Measurements from ENCODE around the gene DNAAF1.

DNAAF1 gene

DNA sequence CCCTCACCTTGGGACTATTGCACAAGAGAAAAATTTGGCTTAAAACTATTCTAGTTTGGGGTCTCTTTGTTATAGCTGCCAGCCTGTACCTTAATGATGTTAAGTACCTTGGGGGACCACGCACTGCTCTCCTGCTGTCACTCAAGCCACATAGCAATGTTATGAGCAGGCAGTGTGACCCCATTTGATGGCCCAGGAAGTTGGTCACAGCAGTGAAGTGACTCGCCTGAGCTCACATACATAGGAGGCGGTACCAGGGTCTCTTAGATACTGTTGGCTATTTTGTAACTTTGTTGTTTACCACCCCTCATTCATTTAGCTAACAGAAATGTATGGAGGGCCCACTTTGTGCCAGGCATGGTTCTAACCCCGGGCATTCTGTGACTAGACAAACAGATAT is 78.3 kb downstream of the DNAAF1 start:
- no peaks in the 10 kb centered on the region for H3K27me3 ChIP-seq (ENCODE audit: insufficient read depth, poor library complexity, severe bottlenecking)
- no peaks in the 10 kb centered on the region for H3K9me3 ChIP-seq (ENCODE audit: severe bottlenecking)
- no peak for ATAC-seq (ENCODE audit: low read depth)
- no peak overlapping the region for H3K27ac ChIP-seq (ENCODE audit: poor library complexity, severe bottlenecking)
- H3K36me3 ChIP-seq (ENCODE audit: low read depth): no peaks in the 10 kb centered on the region
- no peak overlapping the region for H3K4me3 ChIP-seq (ENCODE audit: severe bottlenecking)
- no peaks in the 10 kb centered on the region for H3K4me1 ChIP-seq (ENCODE audit: insufficient read depth, poor library complexity, severe bottlenecking)
- DNase-seq (ENCODE audit: low spot score): no peak
- TF ChIP-seq, protein P1, sequence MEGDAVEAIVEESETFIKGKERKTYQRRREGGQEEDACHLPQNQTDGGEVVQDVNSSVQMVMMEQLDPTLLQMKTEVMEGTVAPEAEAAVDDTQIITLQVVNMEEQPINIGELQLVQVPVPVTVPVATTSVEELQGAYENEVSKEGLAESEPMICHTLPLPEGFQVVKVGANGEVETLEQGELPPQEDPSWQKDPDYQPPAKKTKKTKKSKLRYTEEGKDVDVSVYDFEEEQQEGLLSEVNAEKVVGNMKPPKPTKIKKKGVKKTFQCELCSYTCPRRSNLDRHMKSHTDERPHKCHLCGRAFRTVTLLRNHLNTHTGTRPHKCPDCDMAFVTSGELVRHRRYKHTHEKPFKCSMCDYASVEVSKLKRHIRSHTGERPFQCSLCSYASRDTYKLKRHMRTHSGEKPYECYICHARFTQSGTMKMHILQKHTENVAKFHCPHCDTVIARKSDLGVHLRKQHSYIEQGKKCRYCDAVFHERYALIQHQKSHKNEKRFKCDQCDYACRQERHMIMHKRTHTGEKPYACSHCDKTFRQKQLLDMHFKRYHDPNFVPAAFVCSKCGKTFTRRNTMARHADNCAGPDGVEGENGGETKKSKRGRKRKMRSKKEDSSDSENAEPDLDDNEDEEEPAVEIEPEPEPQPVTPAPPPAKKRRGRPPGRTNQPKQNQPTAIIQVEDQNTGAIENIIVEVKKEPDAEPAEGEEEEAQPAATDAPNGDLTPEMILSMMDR (IDR thresholded peaks at IDR 0.05; ENCODE audit: poor library complexity, severe bottlenecking): no peak

DNA sequence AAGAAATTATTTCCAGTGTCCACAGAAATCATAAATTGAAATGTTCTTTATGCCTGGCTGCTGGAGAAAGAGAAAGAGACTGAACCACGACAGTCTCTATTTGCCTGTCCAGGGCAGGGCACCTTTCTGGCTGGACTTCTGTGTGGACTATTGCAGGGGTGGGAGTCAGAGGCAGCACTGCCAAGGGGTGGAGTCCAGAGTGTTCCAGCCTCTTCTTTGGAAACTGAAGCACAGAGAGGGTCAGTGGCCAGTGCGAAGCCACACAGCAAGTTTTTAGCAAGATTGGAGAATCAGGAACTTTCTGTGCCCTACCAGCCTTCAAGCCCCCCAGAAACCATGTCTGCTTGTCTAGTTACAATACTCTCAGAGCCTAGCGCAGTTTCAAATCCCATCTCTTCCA is 79.4 kb downstream of the DNAAF1 start:
- no peaks in the 10 kb centered on the region for H3K9me3 ChIP-seq (ENCODE audit: severe bottlenecking)
- H3K36me3 ChIP-seq (ENCODE audit: low read depth): no peaks in the 10 kb centered on the region
- no peaks in the 10 kb centered on the region for H3K27me3 ChIP-seq (ENCODE audit: insufficient read depth, poor library complexity, severe bottlenecking)
- TF ChIP-seq, protein P1 (IDR thresholded peaks at IDR 0.05; ENCODE audit: poor library complexity, severe bottlenecking): no peak
- H3K27ac ChIP-seq (ENCODE audit: poor library complexity, severe bottlenecking): no peak overlapping the region
- no peak overlapping the region for H3K4me3 ChIP-seq (ENCODE audit: severe bottlenecking)
- DNase-seq (ENCODE audit: low spot score) (no peak), ATAC-seq (ENCODE audit: low read depth) (no peak)
- H3K4me1 ChIP-seq (ENCODE audit: insufficient read depth, poor library complexity, severe bottlenecking): no peaks in the 10 kb centered on the region

DNA sequence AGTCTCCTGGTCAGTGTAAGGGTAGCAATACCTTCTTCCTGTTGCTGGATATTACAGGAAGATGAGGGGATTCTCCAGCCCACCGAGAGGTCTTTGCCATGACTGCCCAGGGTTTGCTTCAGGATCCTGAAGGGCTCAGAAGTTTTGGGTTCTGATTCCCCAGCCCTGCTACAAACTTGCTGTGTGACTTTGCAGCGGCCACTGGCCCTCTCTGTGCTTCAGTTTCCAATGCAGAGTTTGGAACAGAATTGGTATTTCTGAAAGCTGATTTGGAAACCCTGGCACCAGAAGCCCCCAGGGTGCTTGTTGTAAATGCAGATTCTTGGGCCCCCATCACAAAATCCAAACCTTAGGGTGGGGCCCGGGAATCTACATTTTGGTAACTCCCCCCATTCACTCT is 80.0 kb downstream of the DNAAF1 start:
- no peaks in the 10 kb centered on the region for H3K36me3 ChIP-seq (ENCODE audit: low read depth)

DNA sequence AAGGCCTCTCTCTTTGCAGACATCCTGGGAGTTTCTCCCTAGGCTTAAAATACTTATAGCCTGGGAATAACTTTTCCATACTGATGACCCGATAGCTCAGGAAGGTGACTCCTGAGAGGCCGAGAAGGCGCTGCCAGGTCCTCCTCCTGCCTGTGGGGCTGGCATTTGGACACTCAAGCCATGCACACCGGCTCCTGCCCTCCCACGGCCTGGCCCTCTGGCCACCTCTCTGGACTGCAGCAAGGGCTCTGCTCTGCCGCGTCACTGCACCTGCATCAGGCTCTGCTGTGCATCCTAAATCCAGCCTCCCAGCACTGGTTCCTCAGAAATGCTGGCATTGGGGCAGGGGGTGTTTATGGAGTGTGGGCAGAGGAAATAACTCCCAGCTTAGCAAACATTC is 80.5 kb downstream of the DNAAF1 start:
- no peak overlapping the region for H3K27ac ChIP-seq (ENCODE audit: poor library complexity, severe bottlenecking)
- TF ChIP-seq, protein P1 (IDR thresholded peaks at IDR 0.05; ENCODE audit: poor library complexity, severe bottlenecking): no peak

More for the DNA sequence above, 80.0 kb downstream of the DNAAF1 start:
- H3K4me3 ChIP-seq (ENCODE audit: severe bottlenecking): no peak overlapping the region
- no peaks in the 10 kb centered on the region for H3K9me3 ChIP-seq (ENCODE audit: severe bottlenecking)
- no peak for DNase-seq (ENCODE audit: low spot score)
- H3K27me3 ChIP-seq (ENCODE audit: insufficient read depth, poor library complexity, severe bottlenecking): no peaks in the 10 kb centered on the region
- TF ChIP-seq, protein P1 (IDR thresholded peaks at IDR 0.05; ENCODE audit: poor library complexity, severe bottlenecking): no peak
- H3K27ac ChIP-seq (ENCODE audit: poor library complexity, severe bottlenecking): no peak overlapping the region
- H3K4me1 ChIP-seq (ENCODE audit: insufficient read depth, poor library complexity, severe bottlenecking): no peaks in the 10 kb centered on the region
- ATAC-seq (ENCODE audit: low read depth): no peak

DNA sequence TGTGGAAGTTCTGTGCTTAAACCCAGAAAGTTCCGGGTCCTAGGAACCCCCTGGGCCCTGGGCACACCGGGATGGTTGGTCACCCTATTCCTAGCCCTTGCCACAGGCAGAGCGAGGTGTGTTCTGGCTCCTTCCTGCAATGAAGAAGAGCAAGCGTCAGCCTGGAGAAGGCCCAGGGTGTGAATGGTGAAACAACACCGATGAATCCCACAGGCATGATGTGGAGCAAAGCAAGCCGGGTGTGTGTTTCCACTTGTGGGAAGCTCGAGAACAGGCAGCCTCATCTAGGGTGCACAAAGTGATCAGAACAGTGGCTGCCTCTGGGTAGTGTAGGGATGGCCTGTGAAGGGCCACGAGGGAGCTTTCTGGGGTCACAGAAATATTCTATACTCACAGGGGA is 80.9 kb downstream of the DNAAF1 start:
- no peaks in the 10 kb centered on the region for H3K9me3 ChIP-seq (ENCODE audit: severe bottlenecking)
- no peak overlapping the region for H3K4me3 ChIP-seq (ENCODE audit: severe bottlenecking)
- H3K27ac ChIP-seq (ENCODE audit: poor library complexity, severe bottlenecking): no peak overlapping the region
- H3K36me3 ChIP-seq (ENCODE audit: low read depth): no peaks in the 10 kb centered on the region
- TF ChIP-seq, protein P1 (IDR thresholded peaks at IDR 0.05; ENCODE audit: poor library complexity, severe bottlenecking): no peak
- ATAC-seq (ENCODE audit: low read depth) (no peak), DNase-seq (ENCODE audit: low spot score) (no peak)
- no peaks in the 10 kb centered on the region for H3K27me3 ChIP-seq (ENCODE audit: insufficient read depth, poor library complexity, severe bottlenecking)
- H3K4me1 ChIP-seq (ENCODE audit: insufficient read depth, poor library complexity, severe bottlenecking): no peaks in the 10 kb centered on the region

More for the DNA sequence above, 80.5 kb downstream of the DNAAF1 start:
- DNase-seq (ENCODE audit: low spot score) (no peak), ATAC-seq (ENCODE audit: low read depth) (no peak)
- Histone ChIP-seq H3K4me1 (ENCODE audit: insufficient read depth, poor library complexity, severe bottlenecking) (no peaks in the 10 kb centered on the region), H3K9me3 (ENCODE audit: severe bottlenecking) (no peaks in the 10 kb centered on the region), H3K36me3 (ENCODE audit: low read depth) (no peaks in the 10 kb centered on the region), H3K27me3 (ENCODE audit: insufficient read depth, poor library complexity, severe bottlenecking) (no peaks in the 10 kb centered on the region), H3K4me3 (ENCODE audit: severe bottlenecking) (no peak overlapping the region)

Data from RWPE2 (cell line).